Stimulated activated CD4-positive, alpha-beta T cell treated with anti-CD3 and anti-CD28 coated beads, TNF-alpha, amount 100 ng/mL, for 1 hour (primary cell): ENCODE data around the gene CCND3.

Source experiments
- DNase-seq, 3 donors: peaks; one replicate each; pipeline ENCODE4 v3.0.0-alpha.2; 2020; ENCODE audit warnings: low read depth in 3 of 3, low spot score in 1 of 3

The CCND3 gene

DNA sequence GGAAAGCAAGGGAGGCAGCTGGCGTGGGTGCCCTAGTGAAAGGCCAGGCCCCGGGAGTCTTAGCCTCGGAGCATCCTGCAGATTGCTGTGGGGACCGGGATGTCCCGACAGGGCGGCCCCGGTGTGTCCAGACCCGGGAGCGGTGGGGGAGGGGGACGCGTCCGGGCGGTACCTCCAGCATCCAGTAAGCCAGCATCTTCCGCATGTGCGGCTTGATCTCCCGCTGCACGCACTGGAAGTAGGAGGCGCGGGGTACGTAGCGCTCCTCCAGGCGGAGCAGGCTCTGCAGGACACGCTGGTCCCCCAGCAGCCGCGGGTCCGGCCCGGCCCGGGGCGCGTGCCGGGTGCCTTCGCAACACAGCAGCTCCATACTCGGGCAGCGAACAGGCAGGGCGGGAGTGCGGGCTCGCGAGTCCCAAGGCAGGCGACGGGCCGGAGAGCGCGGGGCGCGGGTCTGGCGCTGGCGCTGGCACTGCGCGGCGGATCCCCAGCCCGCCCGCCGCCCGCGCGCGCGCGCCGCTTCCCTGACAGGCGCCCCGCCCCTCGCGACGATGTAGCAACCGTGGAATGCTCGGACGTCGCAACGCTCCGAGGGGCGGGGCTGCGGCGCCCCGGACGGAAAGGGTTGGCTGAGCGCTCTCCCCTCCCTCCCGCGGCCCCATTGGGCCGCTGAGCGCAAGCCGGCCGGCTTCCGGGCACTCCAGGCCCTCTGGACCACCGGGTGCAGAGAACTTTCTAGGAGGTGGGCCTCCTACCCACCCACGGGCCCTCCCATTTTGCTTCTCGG is at the start of gene CCND3:
TSS of gene CCND3 (minus strand) at position 529 of the 787 bp plus-strand sequence. CDS start at position 370, 159 bp downstream.
- peak; percentile 50 to 86 (median 61) for DNase-seq

DNA sequence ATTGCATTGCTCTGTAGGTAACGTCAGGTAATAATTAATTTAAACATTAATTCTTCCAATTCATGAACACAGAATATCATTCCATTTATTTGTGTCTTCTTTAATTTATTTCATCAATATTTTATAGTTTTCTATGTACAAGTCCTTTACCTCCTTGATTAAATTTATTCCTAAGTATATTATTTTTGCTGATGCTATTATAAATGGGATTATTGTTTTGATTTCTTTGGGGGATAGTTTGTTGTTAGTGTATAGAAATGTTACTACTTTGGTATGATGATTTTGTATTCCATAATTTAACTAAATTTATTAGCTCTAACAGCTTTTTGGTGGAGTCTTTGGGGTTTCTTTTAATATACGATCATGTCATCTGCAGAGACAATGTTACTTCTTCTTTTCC is 44.7 kb upstream of the CCND3 start:
- no peak for DNase-seq

DNA sequence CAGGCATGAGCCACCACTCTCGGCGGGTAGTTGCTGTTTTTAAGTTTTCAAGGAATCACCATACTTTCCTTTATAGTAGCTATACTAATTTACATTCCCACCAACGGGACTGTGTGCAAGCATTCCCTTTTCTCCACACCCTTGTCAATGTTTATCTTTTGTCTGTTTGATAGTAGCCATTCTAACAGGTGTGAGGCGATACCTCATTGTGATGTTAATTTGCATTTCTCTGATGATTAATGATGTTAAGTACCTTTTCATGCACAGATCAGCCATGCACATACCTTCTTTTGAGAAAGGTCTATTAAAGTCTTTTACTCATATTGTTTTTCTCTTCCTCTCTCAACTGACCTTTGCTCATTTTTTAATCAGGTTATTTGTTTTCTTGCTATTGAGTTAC is 43.0 kb upstream of the CCND3 start:
- DNase-seq = no peak

DNA sequence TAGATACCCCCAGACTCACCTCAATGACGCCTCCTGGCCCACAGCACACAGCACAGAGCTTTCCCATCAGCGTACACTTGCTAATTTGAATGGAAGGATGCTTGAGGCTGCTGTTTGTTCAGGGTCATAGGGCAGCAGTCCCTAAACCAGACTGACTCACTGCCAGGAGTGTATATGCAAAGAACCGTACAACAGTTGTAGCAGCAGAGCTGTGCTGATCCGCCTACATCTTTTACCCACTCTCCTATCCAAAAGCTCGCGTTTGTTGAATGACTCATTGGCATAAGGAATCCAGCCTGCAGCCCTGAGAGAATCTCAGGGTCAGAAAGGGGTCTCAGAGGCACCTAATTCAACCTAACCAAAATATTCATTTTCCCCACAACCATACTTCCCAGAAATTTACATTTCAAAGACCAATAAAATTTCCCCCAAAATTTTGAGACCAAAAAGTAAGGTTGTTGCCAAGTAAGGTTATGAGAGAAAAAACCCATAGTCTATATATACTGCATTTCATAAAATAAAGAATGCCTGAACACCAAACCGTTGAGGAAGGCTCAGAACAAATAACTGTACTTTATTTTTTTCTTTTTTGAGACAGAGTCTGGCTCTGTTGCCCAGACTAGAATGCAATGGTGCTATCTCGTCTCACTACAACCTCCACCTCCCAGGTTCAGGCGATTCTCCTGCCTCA is 35.3 kb upstream of the CCND3 start:
- no peak for DNase-seq

DNA sequence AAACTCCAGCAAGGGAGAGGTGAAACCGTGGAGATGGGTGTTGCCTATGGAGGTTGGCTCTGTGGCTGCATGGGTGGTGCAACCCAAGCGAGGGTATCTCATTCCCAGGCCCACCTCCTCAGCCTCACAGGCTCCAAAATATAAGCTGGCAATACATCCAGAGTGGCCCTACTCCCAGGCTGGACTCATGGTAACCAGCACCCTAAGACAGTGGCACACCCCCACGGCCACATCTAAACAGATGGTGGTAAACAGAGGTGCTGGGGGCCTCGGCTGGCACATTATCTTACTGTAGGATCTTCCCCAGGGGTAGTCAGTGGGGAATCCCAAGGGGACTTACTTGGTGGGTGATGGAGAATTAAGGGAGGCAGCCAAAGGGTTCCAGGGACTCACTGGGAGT is 33.7 kb upstream of the CCND3 start:
- no peak for DNase-seq

DNA sequence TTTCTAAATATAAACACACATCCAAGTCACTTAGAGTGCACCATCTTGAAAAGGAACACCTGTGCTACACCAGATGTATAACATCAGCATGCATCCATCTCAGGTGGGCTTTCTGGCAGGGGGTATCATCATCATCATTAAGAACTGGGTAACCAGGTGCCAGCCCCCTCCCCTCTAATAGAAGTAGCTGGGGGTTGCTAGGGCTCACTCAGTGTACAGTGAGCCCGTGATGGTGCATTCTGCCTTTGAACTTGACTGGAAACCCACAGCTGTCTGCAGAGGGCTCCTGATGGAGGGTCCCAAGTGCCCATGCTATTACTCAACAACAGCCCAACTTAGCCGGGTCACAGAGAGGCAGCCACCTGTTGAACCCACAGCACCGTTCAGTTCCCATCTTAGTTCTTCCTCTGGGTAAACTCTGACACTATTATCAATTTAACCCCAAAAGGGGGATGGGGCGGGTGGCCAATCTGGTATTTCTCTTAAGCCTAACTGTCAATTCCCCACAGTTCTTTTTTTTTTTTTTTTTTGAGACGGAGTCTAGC is 32.7 kb upstream of the CCND3 start:
- DNase-seq = no peak

DNA sequence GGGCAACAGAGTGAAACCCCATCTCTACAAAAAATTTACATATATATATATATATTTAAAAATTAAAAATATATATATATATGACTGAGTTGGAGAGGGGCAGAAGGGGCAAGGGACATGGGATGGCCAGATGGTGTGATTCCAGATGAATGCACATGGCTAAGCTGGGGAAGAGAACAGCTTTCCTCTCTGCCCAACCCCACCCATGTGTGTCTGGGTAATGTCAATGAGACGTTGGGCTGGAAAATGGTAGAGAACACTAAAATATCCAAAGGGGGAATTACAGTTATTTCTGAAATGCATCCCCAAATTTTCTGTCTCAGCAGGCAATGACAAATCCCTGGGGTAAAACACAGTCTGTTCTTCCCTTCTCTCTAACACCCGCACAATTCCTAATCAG is 31.2 kb upstream of the CCND3 start:
- no peak for DNase-seq

DNA sequence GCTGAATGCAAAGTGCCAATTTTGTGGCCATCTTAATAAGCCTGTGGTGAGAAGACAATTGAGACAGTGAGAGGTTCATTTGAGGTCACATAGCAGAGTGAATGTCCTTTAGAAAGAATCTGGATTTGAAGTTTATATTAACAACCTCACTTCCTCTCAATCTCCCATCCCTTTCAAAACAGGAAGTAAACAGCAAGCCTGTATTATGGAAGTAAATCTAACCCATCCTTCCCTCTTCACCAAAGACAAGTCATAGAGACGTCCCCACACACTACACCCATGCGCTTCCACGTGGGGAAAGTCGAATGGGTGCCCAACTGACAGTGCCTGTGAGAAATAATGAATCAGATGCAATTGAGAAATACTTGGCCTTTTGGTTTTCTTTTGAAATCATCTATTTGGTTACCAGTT is 28.8 kb upstream of the CCND3 start:
- no peak for DNase-seq

DNA sequence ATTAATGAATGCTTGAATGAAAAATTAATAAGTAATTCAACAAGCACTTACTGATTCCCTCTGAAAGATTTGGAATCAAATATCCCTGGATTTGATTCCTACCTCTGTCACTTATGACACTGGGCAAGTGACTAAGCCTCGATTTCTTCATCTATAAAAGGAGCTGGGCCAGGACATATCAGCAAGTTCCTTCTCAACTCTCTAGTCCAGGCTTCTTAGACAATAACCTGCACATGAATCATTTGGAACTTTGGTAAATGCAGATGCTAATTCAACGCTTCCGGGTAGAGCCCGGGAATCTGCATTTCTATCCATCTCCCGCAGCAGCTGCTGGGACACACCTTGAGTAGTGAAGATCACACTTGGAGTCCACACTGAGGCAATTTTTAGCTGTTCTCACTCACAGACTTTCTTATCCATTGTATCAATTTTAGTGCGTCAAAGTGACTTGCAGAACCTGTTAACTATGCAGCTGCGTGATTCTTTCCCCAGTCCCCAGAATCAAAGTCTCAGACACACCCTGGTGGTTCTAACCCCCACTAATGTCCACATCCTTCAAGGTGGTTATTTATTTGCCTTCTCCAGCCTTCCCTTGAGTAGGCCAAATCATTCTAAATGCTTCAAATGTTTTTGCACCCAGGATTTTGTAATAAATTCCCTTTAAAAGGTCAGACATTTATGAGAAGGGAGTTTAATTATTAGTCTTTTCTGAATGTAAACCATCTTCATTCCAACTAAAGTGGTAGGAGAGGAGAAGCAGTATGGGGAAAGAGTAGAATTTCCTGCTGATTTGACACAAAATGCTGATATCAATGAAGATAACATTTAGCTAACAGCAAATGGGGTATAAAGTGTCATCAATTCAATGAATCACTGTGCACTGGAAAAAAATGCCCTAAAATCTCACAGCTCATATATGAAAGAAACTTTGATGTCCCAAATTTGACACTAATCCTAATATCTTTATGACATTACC is 26.0 kb upstream of the CCND3 start:
- DNase-seq = no peak

DNA sequence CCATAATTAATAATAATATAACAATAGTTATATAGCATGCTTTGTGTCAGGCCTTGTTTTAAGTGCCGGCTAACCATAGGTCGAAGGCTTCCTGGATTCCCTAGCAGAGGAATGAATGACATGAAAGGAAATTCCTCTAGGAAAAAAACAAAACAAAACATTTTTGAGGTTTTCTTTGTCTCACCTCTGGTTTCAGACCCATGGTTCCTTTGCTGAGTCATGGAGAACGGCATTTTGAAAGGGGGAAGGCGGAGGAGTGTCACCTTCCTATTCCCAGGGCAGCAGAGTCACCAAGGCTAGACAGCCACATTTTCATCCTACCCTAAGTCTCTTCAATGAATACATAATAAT is 25.3 kb upstream of the CCND3 start:
- DNase-seq = no peak

DNA sequence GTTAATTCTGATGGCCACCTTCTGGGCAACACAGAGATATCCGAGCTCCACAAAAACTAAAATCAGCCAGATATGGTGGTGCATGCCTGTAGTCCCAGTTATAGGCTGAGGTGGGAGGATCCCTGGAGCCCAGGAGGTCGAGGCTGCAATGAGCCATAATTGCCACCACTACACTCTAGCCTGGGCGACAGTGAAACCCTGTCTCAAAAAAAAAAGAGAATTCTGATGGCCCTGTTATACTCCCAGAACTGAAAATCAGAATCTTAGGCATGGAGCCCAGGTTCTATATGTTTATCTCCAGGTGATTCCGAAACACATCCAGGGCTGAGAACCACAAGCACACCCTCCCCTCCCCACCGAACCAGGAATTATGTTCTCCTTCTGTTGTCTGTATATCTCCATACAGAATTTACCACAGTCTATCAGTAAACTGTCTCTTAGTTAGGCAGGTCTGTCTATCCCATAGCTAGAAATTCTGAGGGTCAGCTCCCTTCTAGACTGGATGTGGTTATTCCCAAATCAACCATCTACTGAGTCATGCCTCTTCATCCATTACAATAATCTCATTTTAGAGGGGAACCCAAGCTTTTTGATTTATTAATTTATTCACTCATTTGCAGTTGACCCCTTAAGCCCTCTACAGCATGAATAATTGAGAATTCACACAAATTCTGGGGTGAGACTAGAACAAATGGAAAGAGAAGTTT is 24.8 kb upstream of the CCND3 start:
- no peak for DNase-seq

DNA sequence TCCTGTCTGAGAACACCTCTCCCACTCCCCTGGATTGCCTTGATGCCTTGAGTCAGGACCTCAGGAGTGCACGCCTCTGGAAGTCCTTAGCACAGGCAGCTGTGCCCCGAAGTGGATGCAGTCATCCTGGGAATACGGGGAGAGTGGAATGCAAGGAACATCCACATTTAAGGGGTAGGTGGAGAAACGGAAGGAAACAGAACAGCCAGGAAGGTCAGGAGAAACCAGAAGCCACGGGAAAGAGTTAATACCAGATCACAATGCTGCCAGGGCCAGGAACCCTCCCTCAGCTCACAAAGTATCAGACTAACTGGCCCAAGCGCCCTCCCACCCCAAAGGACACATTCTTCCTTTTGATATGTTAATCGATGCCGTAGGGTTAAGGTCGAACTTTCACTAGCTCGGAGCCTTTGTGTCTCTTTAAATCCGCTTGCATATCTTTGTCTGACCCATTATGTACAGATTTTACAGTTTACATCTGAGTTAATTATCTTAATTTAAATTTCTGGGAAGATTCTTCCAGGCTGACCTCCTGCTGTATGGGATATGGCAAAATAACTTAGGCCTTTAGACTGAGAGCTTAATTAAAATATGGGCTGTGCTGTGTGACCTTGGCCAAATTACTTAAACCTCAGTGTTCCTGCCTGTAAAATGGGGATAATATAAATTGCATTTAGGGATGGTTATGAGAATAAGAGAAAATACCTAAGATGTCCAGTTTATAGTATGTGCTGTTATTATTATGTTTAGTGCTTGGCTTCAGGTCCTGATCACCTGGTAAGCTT is 24.0 kb upstream of the CCND3 start:
- DNase-seq = no peak

DNA sequence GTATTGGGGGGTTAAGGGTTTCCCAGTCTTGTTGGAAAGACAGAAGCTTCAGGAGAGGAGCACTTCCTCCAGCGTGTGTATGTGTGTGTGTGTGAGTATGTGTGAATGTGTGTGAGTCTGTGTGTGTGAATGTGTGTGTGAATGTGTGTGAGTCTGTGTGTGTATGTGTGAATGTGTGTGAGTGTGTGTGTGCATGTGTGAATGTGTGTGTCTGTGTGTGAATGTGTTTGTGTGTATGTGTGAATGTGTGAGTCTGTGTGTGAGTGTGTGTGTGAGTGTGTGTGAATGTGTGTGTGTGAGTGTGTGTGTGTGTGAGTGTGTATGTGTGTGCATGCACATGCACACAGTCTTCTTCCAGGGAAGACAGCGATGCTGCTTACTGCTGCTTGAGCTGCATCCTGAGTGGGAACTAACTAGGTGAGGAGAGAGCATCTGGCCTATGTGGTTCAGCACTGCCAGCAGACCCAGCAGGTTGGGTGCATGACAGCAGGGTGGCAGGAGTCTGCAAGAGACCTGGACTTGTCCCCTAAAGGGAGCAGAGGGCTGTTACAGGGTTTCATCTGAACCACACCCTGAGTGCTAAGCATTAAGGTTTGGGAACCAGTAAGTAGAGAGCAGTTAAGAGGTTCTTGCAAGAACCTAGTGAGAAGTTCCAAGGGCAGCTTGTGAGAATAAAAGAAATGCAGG is 22.7 kb upstream of the CCND3 start:
- DNase-seq = no peak

DNA sequence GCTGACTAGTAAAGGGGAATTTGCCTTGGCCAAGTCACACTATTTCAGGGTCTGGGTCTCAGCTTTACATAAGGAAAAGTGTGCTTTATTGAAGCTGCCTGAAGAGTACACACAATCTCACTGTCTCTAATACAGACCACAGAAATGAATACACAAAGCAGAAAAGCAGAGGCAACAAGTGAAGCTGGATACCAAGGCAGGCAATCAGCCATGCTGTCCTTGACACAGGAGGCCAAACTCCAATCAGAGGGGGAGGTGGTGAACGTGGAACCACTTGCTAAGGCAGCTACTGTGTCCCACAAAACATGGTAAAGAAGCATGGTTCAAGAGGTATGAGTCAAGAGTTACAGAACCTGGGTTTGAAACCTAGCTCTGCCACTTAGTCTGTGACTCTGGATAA is 21.8 kb upstream of the CCND3 start:
- DNase-seq = no peak

DNA sequence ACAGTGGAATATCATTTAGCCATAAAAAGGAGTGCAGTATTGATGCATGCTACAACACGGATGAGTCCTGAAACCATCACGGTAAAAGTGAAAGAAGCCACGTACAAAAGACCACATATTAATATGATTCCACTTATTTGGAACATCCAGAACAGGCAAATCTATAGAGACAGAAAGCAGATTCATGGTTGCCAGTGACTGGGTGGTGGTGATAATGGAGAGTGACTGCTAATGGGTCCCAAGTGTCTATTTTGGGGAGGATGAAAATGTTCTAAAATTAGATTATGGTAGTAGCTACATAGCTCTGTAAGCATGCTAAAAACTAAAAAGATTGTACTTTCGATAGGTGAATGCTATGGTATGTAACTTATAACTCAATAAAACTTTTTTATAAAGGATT is 18.4 kb upstream of the CCND3 start:
- DNase-seq = no peak

DNA sequence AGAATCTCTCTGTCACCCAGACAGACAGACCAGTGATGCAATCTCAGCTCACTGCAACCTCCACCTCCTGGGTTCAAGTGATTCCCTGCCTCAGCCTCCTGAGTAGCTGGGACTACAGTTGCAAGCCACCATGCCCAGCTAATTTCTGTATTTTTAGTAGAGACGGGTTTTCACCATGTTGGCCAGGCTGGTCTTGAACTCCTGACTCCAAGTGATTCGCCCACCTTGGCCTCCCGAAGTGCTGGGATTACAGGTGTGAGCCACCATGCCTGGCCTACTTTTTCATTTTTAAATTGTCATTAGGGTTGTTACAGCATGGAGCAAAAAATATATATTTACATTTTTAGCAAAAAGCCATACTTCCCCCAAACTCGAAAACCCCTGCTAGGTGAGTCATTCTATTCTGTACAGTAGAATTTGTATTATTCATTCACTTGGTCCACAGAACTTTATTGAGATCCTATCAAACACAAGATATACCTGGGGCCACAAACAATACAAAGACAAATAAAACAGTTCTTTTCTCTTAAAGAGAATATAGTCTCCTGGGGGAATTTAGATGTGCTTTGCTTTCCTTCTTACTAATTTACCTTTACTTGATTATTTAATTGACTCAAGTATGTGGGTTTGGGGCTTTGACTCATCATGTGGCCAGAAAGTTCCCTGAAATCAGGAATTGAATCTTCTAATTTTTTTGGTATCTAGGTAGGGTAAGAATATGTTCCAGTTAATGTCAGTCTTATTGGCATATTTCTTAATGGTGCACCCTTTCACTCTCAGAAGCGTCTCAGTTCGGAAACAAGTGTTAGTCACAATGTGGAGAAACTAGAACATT is 16.6 kb upstream of the CCND3 start:
- DNase-seq = no peak

DNA sequence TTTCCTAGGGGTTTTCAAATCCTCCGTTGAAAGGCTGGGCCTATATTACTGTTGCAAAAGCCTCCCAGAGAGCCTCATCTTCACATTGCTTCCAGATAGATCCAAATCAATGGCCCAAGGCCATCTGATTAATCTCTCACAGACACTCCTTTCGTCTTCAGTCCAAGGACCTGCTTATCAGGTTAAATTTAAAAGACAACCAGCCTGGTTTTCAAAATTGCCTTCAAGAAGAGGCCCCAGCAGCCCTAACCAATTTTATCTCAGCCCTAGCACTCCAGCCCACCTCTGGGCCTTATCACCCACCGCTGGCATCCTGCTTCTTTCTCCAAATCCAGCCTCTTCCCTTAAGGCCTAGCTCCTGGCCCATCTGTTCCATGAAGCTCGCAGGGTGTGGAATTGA is 15.5 kb upstream of the CCND3 start:
- DNase-seq = no peak

DNA sequence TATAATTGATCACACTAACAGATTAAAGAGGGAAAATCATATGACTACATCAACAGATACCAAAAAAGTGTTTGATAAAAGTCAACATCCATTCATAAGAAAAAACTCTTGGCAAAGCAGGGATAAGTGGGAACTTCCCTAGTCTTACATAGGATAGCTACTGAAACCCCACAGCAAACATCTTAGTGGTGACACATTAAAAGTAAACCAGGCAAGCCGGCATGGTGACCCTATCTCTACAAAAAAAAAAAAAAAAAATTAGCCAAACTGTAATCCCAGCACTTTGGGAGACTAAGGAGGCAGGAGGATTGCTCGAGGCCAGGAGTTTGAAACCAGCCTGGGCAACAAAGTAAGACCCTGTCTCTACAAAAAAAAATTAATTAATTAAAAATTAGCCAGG is 13.8 kb upstream of the CCND3 start:
- no peak for DNase-seq

DNA sequence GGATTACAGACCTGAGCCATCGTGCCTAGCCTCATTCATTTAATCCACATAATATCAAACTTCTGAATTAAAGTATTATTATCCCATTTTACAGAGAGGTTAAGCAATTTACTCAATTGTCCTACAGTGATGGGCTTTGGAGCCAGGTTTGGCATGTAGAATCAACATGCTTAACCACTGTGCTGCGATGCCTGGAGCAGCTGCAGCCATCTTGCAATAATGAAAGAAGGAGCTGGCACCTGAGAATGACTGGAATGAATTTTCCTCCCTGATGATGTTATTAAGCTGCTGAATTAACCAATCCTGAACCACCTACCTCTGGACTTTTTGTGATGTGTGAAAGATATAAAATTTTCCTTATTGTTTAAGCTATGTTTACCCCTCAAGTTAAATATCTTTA is 13.1 kb upstream of the CCND3 start:
- DNase-seq = no peak
